AG09309 (cell line): ENCODE results near the gene TNS4.

Source experiments
- DNase-seq: peaks from one replicate; pipeline ENCODE4 v3.0.0-alpha.2; 2010; ENCODE audit warnings: low read depth
- H3K4me3 ChIP-seq: 2 replicates; pipeline ENCODE4 v1.5.1; 2011; ENCODE audit warnings: mild to moderate bottlenecking, low read depth, low read length, moderate library complexity; ENCODE audit not compliant: control insufficient read depth
- CTCF ChIP-seq: IDR thresholded peaks from 2 replicates; pipeline ENCODE4 v1.5.1; 2011; ENCODE audit warnings: mild to moderate bottlenecking, low read depth, low read length, inconsistent platforms; ENCODE audit not compliant: insufficient read depth, control insufficient read depth; ENCODE audit errors: missing control alignments

TNS4 gene

GRCh38 chr17:40533896-40534295, 32.5 kb upstream of the TNS4 start:
- no peak for TF ChIP-seq CTCF
- H3K4me3 ChIP-seq, result no peak overlapping the region
- DNase-seq, result no peak

- no peak for TF ChIP-seq CTCF
- DNase-seq, result no peak
- no peak overlapping the region for H3K4me3 ChIP-seq
Observed at GRCh38 chr17:40532520-40533253, 31.3 kb upstream of the TNS4 start.

GRCh38 chr17:40531051-40531991, 29.9 kb upstream of the TNS4 start:
- TF ChIP-seq CTCF, result no peak
- DNase-seq, result no peak
- H3K4me3 ChIP-seq, result no peak overlapping the region

- no peak for DNase-seq
- no peak overlapping the region for H3K4me3 ChIP-seq
- TF ChIP-seq CTCF, result no peak
Observed at GRCh38 chr17:40530531-40530994, 29.1 kb upstream of the TNS4 start.

GRCh38 chr17:40529991-40530390, 28.6 kb upstream of the TNS4 start:
- no peak for TF ChIP-seq CTCF
- no peak for DNase-seq
- no peak overlapping the region for H3K4me3 ChIP-seq

GRCh38 chr17:40528692-40529417, 27.4 kb upstream of the TNS4 start:
- DNase-seq, result no peak
- H3K4me3 ChIP-seq, result no peak overlapping the region
- TF ChIP-seq CTCF, result no peak
